B cell (primary cell): ENCODE results near the gene ZNF750. TPM values are rescaled to one million over a fixed set of nuclear protein-coding genes. Genes with fewer than 3 reads are reported as not detected.

Experiments used
- ATAC-seq: fragments of 200-7000 bp; cut with Tn5 transposase; one replicate; pipeline ENCODE4 v1.10.0; 2021; ENCODE audit warnings: low read depth, mild to moderate bottlenecking, moderate number of reproducible peaks, moderate library complexity
- CTCF ChIA-PET: fragments of 350-600 bp; sonication (Branson Sonifier 250); formaldehyde crosslinking; loops from one replicate; lab custom pipeline; 2021; ENCODE audit warnings: antibody characterized with exemption, inconsistent platforms; lab: Charles Lee
- POLR2A ChIA-PET: fragments of 350-600 bp; sonication (Branson Sonifier 250); formaldehyde crosslinking; loops from one replicate; lab custom pipeline; 2021; ENCODE audit warnings: antibody characterized with exemption; lab: Charles Lee
- DNase-seq: peaks from one replicate; pipeline ENCODE4 v3.0.0; 2013
- H2AFZ ChIP-seq: 2 replicates; pipeline ENCODE4 v1.6.1; 2012; ENCODE audit warnings: mild to moderate bottlenecking, low read depth, low read length; ENCODE audit not compliant: insufficient read depth, poor library complexity, severe bottlenecking
- H3K27ac ChIP-seq, 2 donors: 1 replicate in 1 of 2; 2 replicates in 1 of 2; pipeline ENCODE4 v1.5.1; 2012 to 2013; ENCODE audit warnings: low read length in 2 of 2, mild to moderate bottlenecking in 2 of 2, moderate library complexity in 1 of 2
- H3K27me3 ChIP-seq, 4 experiments: fragments of 200-600 bp in 1 of 4; sonication (generic) in 1 of 4; replicated peaks in 1 of 4; 1 replicate in 2 of 4; 2 replicates in 2 of 4; pipeline versions ENCODE4 v1.6.1 to v1.7.0; 2013 to 2016; ENCODE audit warnings: low read length in 3 of 4, mild to moderate bottlenecking in 2 of 4, mixed read lengths in 1 of 4, moderate library complexity in 1 of 4; ENCODE audit not compliant: insufficient read depth in 4 of 4, control insufficient read depth in 3 of 4; ENCODE audit errors: control extremely low read depth in 1 of 4
- H3K36me3 ChIP-seq, 2 experiments: replicated peaks in 1 of 2; 1 replicate in 1 of 2; 2 replicates in 1 of 2; pipeline versions ENCODE4 v1.6.1 to v1.7.1; 2013; ENCODE audit warnings: low read length in 1 of 2; ENCODE audit not compliant: insufficient read depth in 2 of 2, control insufficient read depth in 1 of 2; ENCODE audit errors: control extremely low read depth in 1 of 2, extremely low read depth in 1 of 2
- H3K4me1 ChIP-seq, 2 donors: fragments of 200-600 bp in 1 of 2; sonication (generic) in 1 of 2; 1 replicate in 1 of 2; 2 replicates in 1 of 2; pipeline versions ENCODE4 v1.5.1 to v1.6.1; 2013 to 2017; ENCODE audit warnings: low read length in 2 of 2; ENCODE audit not compliant: control insufficient read depth in 2 of 2, insufficient read depth in 2 of 2
- H3K4me2 ChIP-seq: replicated peaks from 2 replicates; pipeline ENCODE3; 2012; ENCODE audit warnings: mild to moderate bottlenecking, low read depth, low read length; ENCODE audit not compliant: poor library complexity, severe bottlenecking
- H3K4me3 ChIP-seq, 5 experiments: fragments of 200-600 bp in 1 of 5; sonication (generic) in 1 of 5; 1 replicate in 3 of 5; 2 replicates in 2 of 5; pipeline versions ENCODE4 v1.5.1 to v1.7.0; 2011 to 2016; ENCODE audit warnings: low read length in 4 of 5, mild to moderate bottlenecking in 4 of 5, low read depth in 2 of 5, control low read depth in 1 of 5, moderate library complexity in 1 of 5; ENCODE audit not compliant: insufficient read depth in 1 of 5; ENCODE audit errors: control extremely low read depth in 1 of 5, extremely low read depth in 1 of 5
- H3K79me2 ChIP-seq: fragments of 200-600 bp; sonication (generic); one replicate; pipeline ENCODE4 v1.6.0; 2016; ENCODE audit warnings: low read length; ENCODE audit not compliant: control insufficient read depth, insufficient read depth
- H3K9ac ChIP-seq: fragments of 200-600 bp; sonication (generic); 2 replicates; pipeline ENCODE4 v1.6.1; 2017; ENCODE audit warnings: mild to moderate bottlenecking, low read length, moderate library complexity
- H3K9me3 ChIP-seq, 3 donors: one replicate each; pipeline versions ENCODE4 v1.6.1 to v1.7.1; 2013; ENCODE audit warnings: low read length in 2 of 3; ENCODE audit not compliant: control insufficient read depth in 2 of 3, insufficient read depth in 1 of 3; ENCODE audit errors: control extremely low read depth in 1 of 3
- H4K20me1 ChIP-seq: 2 replicates; pipeline ENCODE4 v1.6.0; 2012; ENCODE audit warnings: mild to moderate bottlenecking, low read length; ENCODE audit not compliant: insufficient read depth, control insufficient read depth, poor library complexity, severe bottlenecking
- H3K27ac Mint-ChIP-seq: one replicate; pipeline ENCODE4 v1.8.0; 2021; ENCODE audit warnings: mixed read lengths
- H3K27me3 Mint-ChIP-seq: one replicate; pipeline ENCODE4 v1.8.0; 2021; ENCODE audit warnings: mixed read lengths
- H3K4me1 Mint-ChIP-seq: one replicate; pipeline ENCODE4 v1.8.0; 2021; ENCODE audit warnings: mixed read lengths
- H3K4me3 Mint-ChIP-seq: one replicate; pipeline ENCODE4 v1.8.0; 2021; ENCODE audit warnings: mixed read lengths
- H3K9me3 Mint-ChIP-seq: one replicate; pipeline ENCODE4 v1.8.0; 2022; ENCODE audit warnings: mixed read lengths; ENCODE audit not compliant: insufficient read depth
- EZH2 ChIP-seq: IDR thresholded peaks from 2 replicates; pipeline ENCODE4 v1.6.1; 2012; ENCODE audit warnings: borderline replicate concordance, low read depth, mild to moderate bottlenecking, moderate library complexity, low read length; ENCODE audit not compliant: insufficient read depth, poor library complexity, severe bottlenecking
- WGBS: methylation state at CpG from one replicate; pipeline ENCODE4 v1.1.5; 2013; ENCODE audit warnings: missing lambda C conversion rate; ENCODE audit not compliant: insufficient coverage; 5-methylcytosine and 5-hydroxymethylcytosine counted together
- intact Hi-C: fragments of 100-400 bp; cut with micrococcal nuclease; formaldehyde crosslinking; loops from one replicate; pipeline ENCODE4 v1.10.0; 2022
- polyA plus RNA-seq: library from polyadenylated mRNA; depleted of rRNA; stranded (reverse); fragments of >200 nt; gene quantifications from 2 replicates; pipeline ENCODE4 v1.2.3, GENCODE V29; 2012
- total RNA-seq, 2 donors: library from RNA; stranded (reverse); fragments of 120-200 nt in 1 of 2; gene quantifications; 1 replicate in 1 of 2; 2 replicates in 1 of 2; pipeline versions ENCODE4 v1.2.3 to v1.2.4, GENCODE V29; 2013 to 2022
- TF ChIP-seq, protein P1 (sequence below): fragments of 200-600 bp; IDR thresholded peaks from one replicate; pipeline ENCODE4 v1.8.0; 2022; ENCODE audit warnings: antibody characterized with exemption, mild to moderate bottlenecking

The ZNF750 gene
- total and polyA plus RNA-seq, 2 donors (not counting 1 experiment from before 2014, with no cell fraction given) = not detected

DNA sequence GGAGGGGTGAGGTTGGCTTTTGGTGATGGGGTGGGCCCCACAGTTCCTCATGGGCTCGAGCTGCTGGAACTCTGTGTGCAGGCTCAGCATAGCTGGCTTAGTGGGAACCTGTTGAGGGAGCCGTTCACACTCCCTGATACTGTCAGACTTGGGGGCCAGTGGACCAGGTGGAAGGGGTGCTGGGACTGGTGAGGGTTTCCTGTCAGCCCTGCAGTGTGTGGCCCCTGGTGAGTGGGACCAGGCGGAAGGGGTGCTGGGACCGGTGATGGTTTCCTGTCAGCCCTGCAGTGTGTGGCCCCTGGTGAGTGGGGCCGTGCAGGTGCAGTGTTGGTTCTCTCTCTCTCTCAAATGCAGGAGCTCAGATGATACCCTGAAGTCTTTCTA, 45.1 kb upstream of the ZNF750 start:
- WGBS = 2% methylated on average over 4 of the region's 5 CpGs
- Histone ChIP-seq H3K4me2 (peak overlapping the region; percentile 35), H3K4me3 (no peak overlapping the region), H3K4me1 (peaks cover 54 to 60% of the 10 kb centered on the region in 2 donors), H3K36me3 (no peaks in the 10 kb centered on the region), H2AFZ (peak overlapping the region; percentile 25), H3K9ac (no peak overlapping the region), H3K9me3 (peaks cover 0 to 3% (median 0%) of the 10 kb centered on the region in 3 donors), H3K79me2 (peaks cover 24% of the 10 kb centered on the region), H3K27ac (peak overlapping the region; percentile 13 to 15), H3K27me3 (no peaks in the 10 kb centered on the region), H4K20me1 (peaks cover 8% of the 10 kb centered on the region)
- intact Hi-C loops = no loop called here
- CTCF ChIA-PET = interaction anchor here (1.3 to 3.4 kb wide), 8 partner anchors 9 to 104 kb away, joined by 6 to 27 read pairs (median 8); no protein-coding TSS in a partner anchor
- POLR2A ChIA-PET = interaction anchor here (0.6 to 2.8 kb wide), 6 partner anchors 13 to 197 kb away, joined by 3 to 20 read pairs (median 4); no protein-coding TSS in a partner anchor
- Mint-ChIP-seq H3K4me3 (peak overlapping the region; percentile 60), H3K27me3 (no peaks in the 10 kb centered on the region), H3K4me1 (peaks cover 57% of the 10 kb centered on the region), H3K9me3 (no peaks in the 10 kb centered on the region), H3K27ac (peak overlapping the region; percentile 80)
- DNase-seq (peak; percentile 59), ATAC-seq (peak; percentile 55)
- TF ChIP-seq EZH2 = no peak
- TF ChIP-seq, protein P1, sequence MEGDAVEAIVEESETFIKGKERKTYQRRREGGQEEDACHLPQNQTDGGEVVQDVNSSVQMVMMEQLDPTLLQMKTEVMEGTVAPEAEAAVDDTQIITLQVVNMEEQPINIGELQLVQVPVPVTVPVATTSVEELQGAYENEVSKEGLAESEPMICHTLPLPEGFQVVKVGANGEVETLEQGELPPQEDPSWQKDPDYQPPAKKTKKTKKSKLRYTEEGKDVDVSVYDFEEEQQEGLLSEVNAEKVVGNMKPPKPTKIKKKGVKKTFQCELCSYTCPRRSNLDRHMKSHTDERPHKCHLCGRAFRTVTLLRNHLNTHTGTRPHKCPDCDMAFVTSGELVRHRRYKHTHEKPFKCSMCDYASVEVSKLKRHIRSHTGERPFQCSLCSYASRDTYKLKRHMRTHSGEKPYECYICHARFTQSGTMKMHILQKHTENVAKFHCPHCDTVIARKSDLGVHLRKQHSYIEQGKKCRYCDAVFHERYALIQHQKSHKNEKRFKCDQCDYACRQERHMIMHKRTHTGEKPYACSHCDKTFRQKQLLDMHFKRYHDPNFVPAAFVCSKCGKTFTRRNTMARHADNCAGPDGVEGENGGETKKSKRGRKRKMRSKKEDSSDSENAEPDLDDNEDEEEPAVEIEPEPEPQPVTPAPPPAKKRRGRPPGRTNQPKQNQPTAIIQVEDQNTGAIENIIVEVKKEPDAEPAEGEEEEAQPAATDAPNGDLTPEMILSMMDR = no peak

DNA sequence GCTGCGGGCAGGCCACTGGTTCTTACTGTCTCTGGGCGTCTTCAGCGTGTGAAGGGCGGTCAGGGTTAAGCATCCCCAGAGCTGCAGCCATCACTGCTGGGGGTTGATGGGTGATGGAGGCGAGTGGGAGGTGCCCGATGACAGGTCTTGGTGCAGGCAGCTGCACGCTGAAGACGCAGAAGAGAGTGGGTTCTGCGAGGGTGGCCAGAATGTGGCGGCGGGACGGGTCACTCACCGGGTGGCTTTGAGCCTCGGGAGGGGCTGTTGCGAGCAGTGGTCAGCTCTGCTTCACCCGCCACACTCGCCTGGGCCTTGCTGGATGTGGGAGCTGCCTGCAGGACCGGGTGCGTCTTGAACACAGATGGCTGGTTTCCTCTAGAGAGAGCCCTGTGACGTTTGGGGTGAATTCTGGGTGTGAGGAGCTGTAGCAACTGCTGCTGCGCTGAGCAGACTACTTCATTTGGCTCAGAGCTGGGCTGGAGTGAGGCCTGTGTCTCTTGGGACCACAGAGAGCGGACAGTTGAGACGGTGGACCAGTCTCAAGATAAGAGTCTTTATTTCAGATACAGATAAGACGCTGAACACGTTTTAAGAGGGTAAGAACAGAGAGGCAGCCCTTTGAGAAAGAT, 44.6 kb upstream of the ZNF750 start:
- CTCF ChIA-PET = interaction anchor here (1.3 to 3.4 kb wide), 8 partner anchors 8 to 103 kb away, joined by 6 to 27 read pairs (median 8); no protein-coding TSS in a partner anchor
- peaks cover 54 to 60% of the 10 kb centered on the region in 2 donors for H3K4me1 ChIP-seq
- H3K36me3 ChIP-seq = no peaks in the 10 kb centered on the region
- no peaks in the 10 kb centered on the region for H3K27me3 ChIP-seq
- H3K4me3 ChIP-seq = no peak overlapping the region
- no peak overlapping the region for H3K9ac ChIP-seq
- H3K27ac ChIP-seq = peak overlapping the region; percentile 13 to 15
- Mint-ChIP-seq H3K27ac (peak overlapping the region; percentile 80), H3K27me3 (no peaks in the 10 kb centered on the region), H3K4me3 (peak overlapping the region; percentile 60), H3K9me3 (no peaks in the 10 kb centered on the region), H3K4me1 (peaks cover 57% of the 10 kb centered on the region)
- H2AFZ ChIP-seq = no peak overlapping the region
- intact Hi-C loops = no loop called here
- TF ChIP-seq, protein P1 = no peak
- no peak for TF ChIP-seq EZH2
- H3K4me2 ChIP-seq = peak overlapping the region; percentile 35
- peaks cover 8% of the 10 kb centered on the region for H4K20me1 ChIP-seq
- 69% methylated on average over 25 of the region's 25 CpGs for WGBS
- POLR2A ChIA-PET = interaction anchor here (0.6 to 2.8 kb wide), 4 partner anchors 13 to 197 kb away, joined by 3 to 20 read pairs (median 9); no protein-coding TSS in a partner anchor
- H3K9me3 ChIP-seq = peaks cover 0 to 5% (median 0%) of the 10 kb centered on the region in 3 donors
- H3K79me2 ChIP-seq = peaks cover 29% of the 10 kb centered on the region
- DNase-seq = peak; percentile 48
- ATAC-seq = peak; percentile 42
